Astrocyte of the spinal cord (primary cell): ENCODE data around the gene SOCS3.

ENCODE experiments used
- DNase-seq: peaks from one replicate; pipeline ENCODE4 v3.0.0; 2011; ENCODE audit warnings: low read depth, low spot score
- H3K4me3 ChIP-seq: 2 replicates; pipeline ENCODE4 v1.5.1; 2011; ENCODE audit warnings: low read depth, mild to moderate bottlenecking, low read length, moderate library complexity
- in situ Hi-C: cut with HindIII; loops from 2 replicates; pipeline ENCODE4 v1.10.0; 2017; ENCODE audit warnings: low sequenced_read_pairs
- TF ChIP-seq, protein P1 (sequence below): IDR thresholded peaks from 2 replicates; pipeline ENCODE4 v1.5.1; 2012; ENCODE audit warnings: low read depth, mild to moderate bottlenecking, low read length, inconsistent platforms

SOCS3 gene

DNA sequence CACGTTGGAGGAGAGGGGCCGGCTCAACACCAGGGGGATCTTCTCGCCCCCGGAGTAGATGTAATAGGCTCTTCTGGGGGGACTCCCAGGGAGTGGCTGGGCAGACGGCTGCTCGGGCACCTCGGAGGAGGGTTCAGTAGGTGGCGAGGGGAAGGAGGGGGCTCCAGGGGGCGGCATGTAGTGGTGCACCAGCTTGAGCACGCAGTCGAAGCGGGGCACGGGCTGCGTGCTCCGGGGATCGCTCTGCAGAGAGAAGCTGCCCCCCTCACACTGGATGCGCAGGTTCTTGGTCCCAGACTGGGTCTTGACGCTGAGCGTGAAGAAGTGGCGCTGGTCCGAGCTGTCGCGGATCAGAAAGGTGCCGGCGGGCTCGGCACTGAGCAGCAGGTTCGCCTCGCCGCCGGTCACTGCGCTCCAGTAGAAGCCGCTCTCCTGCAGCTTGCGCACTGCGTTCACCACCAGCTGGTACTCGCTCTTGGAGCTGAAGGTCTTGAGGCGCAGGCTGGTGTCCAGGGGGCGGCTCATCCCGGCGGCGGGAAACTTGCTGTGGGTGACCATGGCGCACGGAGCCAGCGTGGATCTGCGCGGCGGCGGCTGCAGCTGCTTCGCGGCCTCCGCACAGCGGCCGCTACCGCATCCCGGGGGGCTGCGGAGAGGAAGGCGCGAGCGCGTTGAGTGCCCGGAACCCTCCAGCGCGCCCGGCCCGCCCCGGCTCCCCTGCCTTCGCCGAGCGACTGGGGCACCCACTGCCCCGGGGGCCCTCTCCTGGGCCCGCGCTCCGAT lies 1.1 kb downstream of the SOCS3 start:
- peak; percentile 61 for DNase-seq
- in situ Hi-C loops, result no loop called here
- H3K4me3 ChIP-seq, result peak overlapping the region; percentile 92
- TF ChIP-seq, protein P1, sequence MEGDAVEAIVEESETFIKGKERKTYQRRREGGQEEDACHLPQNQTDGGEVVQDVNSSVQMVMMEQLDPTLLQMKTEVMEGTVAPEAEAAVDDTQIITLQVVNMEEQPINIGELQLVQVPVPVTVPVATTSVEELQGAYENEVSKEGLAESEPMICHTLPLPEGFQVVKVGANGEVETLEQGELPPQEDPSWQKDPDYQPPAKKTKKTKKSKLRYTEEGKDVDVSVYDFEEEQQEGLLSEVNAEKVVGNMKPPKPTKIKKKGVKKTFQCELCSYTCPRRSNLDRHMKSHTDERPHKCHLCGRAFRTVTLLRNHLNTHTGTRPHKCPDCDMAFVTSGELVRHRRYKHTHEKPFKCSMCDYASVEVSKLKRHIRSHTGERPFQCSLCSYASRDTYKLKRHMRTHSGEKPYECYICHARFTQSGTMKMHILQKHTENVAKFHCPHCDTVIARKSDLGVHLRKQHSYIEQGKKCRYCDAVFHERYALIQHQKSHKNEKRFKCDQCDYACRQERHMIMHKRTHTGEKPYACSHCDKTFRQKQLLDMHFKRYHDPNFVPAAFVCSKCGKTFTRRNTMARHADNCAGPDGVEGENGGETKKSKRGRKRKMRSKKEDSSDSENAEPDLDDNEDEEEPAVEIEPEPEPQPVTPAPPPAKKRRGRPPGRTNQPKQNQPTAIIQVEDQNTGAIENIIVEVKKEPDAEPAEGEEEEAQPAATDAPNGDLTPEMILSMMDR, result no peak

DNA sequence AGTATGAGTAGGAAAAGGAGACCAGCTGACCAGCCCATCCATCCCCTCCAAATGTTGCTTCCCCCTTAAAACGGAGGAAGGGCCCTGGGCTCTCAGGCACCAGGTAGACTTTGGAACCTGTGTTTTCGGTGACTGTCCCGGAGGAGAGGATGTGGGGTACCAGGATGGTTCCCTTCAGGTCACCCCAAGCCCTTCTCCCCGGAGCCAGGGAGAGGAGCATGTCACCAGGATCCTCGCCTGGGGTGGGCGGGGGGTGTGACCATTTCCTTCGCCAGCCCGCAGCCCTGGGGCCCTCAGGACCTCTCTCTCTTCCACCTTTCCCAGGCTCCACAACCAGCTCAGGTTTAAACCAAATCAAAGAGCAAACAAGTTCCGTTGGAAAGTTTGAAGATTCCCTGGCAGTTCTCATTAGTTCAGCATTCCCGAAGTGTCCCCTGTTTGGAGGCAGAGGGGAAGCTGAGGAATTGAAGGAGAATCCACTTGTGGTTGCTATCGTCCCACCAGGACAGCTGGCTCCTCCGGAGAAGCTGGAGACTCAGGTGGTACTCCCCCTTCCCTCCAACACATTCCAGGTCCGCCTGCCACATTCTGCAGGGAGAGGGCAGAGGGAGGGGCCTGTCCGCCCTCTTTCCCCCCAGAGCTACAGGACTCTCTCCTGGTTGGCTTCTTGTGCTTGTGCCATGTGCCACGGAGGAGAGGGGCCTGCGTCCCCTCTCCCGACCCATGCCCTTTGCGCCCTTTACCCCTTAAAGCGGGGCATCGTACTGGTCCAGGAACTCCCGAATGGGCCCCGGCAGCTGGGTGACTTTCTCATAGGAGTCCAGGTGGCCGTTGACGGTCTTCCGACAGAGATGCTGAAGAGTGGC lies 2.0 kb downstream of the SOCS3 start:
- peak; percentile 30 for DNase-seq
- TF ChIP-seq, protein P1, result no peak
- in situ Hi-C loops, result no loop called here
- peak overlapping the region; percentile 92 for H3K4me3 ChIP-seq

DNA sequence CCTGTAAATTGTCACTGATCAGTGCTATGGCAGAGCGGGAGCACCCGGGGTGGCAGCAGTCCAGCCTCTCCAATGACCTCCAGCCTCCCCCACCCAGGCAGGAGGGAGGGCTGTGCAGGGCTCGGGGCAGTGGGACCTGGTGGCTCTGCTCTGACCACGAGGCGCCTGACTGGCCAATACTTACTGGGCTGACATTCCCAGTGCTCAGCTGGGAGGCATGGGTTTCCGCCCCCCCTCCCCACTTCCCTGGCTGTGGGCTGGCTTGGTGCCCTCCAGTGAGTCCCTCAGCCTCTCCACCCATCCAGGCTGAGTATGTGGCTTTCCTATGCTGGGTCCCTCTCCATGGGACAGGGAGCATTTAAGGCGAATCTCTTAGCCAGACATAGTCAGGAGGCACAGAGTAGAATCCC lies 2.7 kb downstream of the SOCS3 start:
- TF ChIP-seq, protein P1, result no peak

GRCh38 chr17:78356101-78356713 lies 3.7 kb downstream of the SOCS3 start:
- in situ Hi-C loops, result no loop called here
- TF ChIP-seq, protein P1, result no peak
- peak overlapping the region; percentile 32 for H3K4me3 ChIP-seq
- DNase-seq, result peak; percentile 90

More for the DNA sequence above, 2.7 kb downstream of the SOCS3 start:
- in situ Hi-C loops, result no loop called here
- H3K4me3 ChIP-seq, result peak overlapping the region; percentile 92
- peak; percentile 83 for DNase-seq

GRCh38 chr17:78355701-78356100 lies 4.2 kb downstream of the SOCS3 start:
- H3K4me3 ChIP-seq, result no peak overlapping the region
- in situ Hi-C loops, result no loop called here
- DNase-seq, result peak; percentile 48
- TF ChIP-seq, protein P1, result no peak

- H3K4me3 ChIP-seq, result no peak overlapping the region
- DNase-seq, result peak; percentile 35
- in situ Hi-C loops, result no loop called here
- TF ChIP-seq, protein P1, result no peak
These were observed 4.7 kb downstream of the SOCS3 start for GRCh38 chr17:78355045-78355641.
